Astrocyte of the cerebellum (primary cell): ENCODE data around the gene HOXA6.
A peak's percentile ranks its signal among the peaks of the same experiment; 100 is the strongest.

Experiments used
- DNase-seq: peaks from one replicate; pipeline ENCODE4 v3.0.0-alpha.2; 2011; ENCODE audit warnings: low read depth
- H3K4me3 ChIP-seq: 2 replicates; pipeline ENCODE4 v1.5.1; 2011; ENCODE audit warnings: mild to moderate bottlenecking, low read depth, low read length, moderate library complexity
- in situ Hi-C: cut with HindIII; loops from 2 replicates; pipeline ENCODE4 v1.10.0; 2017; ENCODE audit warnings: low sequenced_read_pairs
- TF ChIP-seq, protein P1 (sequence below): IDR thresholded peaks from 2 replicates; pipeline ENCODE4 v1.5.1; 2012; ENCODE audit warnings: low read length, low read depth, moderate library complexity, mild to moderate bottlenecking; ENCODE audit errors: missing control alignments

Gene HOXA6

GRCh38 chr7:27179503-27180430 lies 32.2 kb upstream of the HOXA6 start:
- no peak for DNase-seq
- TF ChIP-seq, protein P1, sequence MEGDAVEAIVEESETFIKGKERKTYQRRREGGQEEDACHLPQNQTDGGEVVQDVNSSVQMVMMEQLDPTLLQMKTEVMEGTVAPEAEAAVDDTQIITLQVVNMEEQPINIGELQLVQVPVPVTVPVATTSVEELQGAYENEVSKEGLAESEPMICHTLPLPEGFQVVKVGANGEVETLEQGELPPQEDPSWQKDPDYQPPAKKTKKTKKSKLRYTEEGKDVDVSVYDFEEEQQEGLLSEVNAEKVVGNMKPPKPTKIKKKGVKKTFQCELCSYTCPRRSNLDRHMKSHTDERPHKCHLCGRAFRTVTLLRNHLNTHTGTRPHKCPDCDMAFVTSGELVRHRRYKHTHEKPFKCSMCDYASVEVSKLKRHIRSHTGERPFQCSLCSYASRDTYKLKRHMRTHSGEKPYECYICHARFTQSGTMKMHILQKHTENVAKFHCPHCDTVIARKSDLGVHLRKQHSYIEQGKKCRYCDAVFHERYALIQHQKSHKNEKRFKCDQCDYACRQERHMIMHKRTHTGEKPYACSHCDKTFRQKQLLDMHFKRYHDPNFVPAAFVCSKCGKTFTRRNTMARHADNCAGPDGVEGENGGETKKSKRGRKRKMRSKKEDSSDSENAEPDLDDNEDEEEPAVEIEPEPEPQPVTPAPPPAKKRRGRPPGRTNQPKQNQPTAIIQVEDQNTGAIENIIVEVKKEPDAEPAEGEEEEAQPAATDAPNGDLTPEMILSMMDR = peak; percentile 69
- in situ Hi-C loops = no loop called here
- H3K4me3 ChIP-seq = no peak overlapping the region

DNA sequence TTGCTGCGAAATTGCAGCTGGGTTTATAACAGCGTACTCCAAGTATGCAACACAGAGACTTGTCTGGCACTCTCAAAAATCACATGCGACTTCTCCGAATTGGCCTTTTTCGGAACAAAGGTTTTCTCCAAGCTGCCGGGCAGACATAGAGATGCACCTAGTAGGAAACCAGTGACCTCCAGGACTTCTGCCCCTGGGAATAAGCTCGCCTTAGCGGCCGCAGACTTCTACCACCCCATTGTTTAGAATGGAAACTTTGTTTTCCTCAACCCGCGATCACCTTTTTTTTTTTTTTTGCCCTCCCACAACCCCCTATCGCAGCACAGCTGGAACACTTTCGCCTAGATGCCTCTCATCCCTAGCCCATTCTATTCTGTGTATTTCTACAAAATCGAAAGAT lies 31.5 kb upstream of the HOXA6 start:
- H3K4me3 ChIP-seq = no peak overlapping the region
- in situ Hi-C loops = no loop called here
- TF ChIP-seq, protein P1 = no peak
- DNase-seq = no peak

DNA sequence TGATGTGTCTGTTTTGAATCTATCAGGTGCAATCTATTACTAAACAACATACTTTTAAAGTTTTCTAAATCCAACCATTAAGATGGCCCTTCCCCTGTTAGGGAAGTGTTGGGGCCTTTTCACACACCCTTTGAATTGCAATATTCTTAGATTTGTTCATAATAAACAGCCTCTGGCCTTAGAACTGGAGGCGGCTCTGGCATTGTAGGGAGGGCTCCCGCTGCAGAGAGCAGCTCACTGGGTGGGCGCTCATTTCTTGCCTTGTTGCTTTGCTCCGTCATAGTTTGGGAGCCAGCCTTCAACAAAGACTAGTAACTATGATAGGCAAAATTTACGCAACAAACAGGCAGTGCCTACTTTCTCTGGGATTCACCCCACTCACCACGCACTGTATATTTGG lies 30.8 kb upstream of the HOXA6 start:
- in situ Hi-C loops = no loop called here
- no peak overlapping the region for H3K4me3 ChIP-seq
- no peak for DNase-seq
- TF ChIP-seq, protein P1 = no peak

GRCh38 chr7:27177795-27178320 lies 30.3 kb upstream of the HOXA6 start:
- in situ Hi-C loops = no loop called here
- DNase-seq = no peak
- TF ChIP-seq, protein P1 = no peak
- H3K4me3 ChIP-seq = no peak overlapping the region

DNA sequence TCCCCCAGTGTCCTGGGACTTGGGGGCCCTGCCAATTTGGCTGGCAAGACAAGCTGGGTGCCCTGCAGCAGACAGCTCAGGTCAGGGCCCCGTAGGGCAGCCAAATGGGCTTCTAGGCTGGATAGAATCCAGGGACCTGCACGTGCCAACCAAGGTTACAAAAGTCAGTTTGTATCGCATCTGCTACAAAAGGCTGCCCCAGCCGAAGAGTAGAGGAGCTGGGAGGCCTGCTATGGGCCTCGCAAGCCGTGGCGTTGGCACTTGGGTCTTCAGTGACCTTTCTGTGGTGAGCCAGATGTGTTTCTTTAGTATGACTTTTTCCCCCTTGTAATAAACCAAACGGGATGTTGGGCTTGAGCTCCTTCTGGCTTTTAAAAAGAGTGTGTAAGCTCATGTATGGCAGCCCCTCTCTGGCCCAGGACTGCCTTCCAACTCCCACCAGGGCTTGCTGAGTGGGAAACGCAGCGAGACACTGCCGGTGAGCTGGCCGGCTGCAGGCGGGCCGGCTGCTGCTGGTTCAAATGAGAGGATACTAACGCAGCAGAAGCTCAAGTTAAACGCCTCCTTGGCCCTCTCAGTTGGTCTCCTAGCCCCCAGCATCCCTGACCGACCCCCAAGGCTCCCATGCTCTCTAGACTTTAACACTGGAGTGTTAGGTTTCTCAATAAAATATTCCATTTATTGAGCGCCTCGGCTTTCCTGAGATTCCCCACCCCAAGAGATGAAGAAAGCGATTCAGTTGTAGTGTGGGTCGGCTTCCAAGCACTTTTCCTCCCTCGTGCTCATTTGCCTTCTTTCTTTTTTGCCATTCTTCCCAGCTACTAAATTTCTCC lies 29.6 kb upstream of the HOXA6 start:
- no peak overlapping the region for H3K4me3 ChIP-seq
- TF ChIP-seq, protein P1 = no peak
- no peak for DNase-seq
- in situ Hi-C loops = no loop called here

- no peak overlapping the region for H3K4me3 ChIP-seq
- TF ChIP-seq, protein P1 = no peak
- no peak for DNase-seq
- in situ Hi-C loops = no loop called here
Measured at GRCh38 chr7:27176524-27176845, 28.9 kb upstream of the HOXA6 start.
